Hepatocyte (in vitro differentiated cells): ENCODE results near the gene MYEF2. TPM values are rescaled to one million over a fixed set of nuclear protein-coding genes. Genes with fewer than 3 reads are reported as not detected.

Experiments
- DNase-seq: peaks from one replicate; pipeline ENCODE4 v3.0.0-alpha.2; 2016; ENCODE audit warnings: low spot score
- H2AFZ ChIP-seq: fragments of 200-600 bp; sonication (generic); 2 replicates; pipeline ENCODE4 v1.6.0; 2016; ENCODE audit warnings: antibody characterized with exemption, mild to moderate bottlenecking
- H3K27ac ChIP-seq: fragments of 200-600 bp; sonication (generic); 2 replicates; pipeline ENCODE4 v1.5.1; 2016; ENCODE audit warnings: mild to moderate bottlenecking
- H3K27me3 ChIP-seq: fragments of 200-600 bp; sonication (generic); 2 replicates; pipeline ENCODE4 v1.6.1; 2016
- H3K36me3 ChIP-seq: fragments of 200-600 bp; sonication (generic); replicated peaks from 2 replicates; pipeline ENCODE4 v1.5.1; 2016; ENCODE audit warnings: low read depth; ENCODE audit not compliant: insufficient read depth
- H3K4me1 ChIP-seq: fragments of 200-600 bp; sonication (generic); 2 replicates; pipeline ENCODE4 v1.5.1; 2016; ENCODE audit warnings: mild to moderate bottlenecking, moderate library complexity; ENCODE audit not compliant: insufficient read depth
- H3K4me2 ChIP-seq: fragments of 200-600 bp; sonication (generic); 2 replicates; pipeline ENCODE4 v1.6.0; 2016
- H3K4me3 ChIP-seq: fragments of 200-600 bp; sonication (generic); 2 replicates; pipeline ENCODE4 v1.5.1; 2016; ENCODE audit warnings: mild to moderate bottlenecking
- H3K79me2 ChIP-seq: fragments of 200-600 bp; sonication (generic); 2 replicates; pipeline ENCODE4 v1.6.0; 2017; ENCODE audit warnings: mild to moderate bottlenecking
- H3K9me2 ChIP-seq: fragments of 200-600 bp; sonication (generic); replicated peaks from 2 replicates; pipeline ENCODE4 v1.6.0; 2017; ENCODE audit warnings: mild to moderate bottlenecking; ENCODE audit not compliant: insufficient read depth
- H3K9me3 ChIP-seq: fragments of 200-600 bp; sonication (generic); 2 replicates; pipeline ENCODE4 v1.5.1; 2016; ENCODE audit warnings: low read depth, mild to moderate bottlenecking
- H4K20me1 ChIP-seq: fragments of 200-600 bp; sonication (generic); 2 replicates; pipeline ENCODE4 v1.6.0; 2016; ENCODE audit warnings: mild to moderate bottlenecking; ENCODE audit not compliant: insufficient read depth, poor library complexity, severe bottlenecking
- CTCF ChIP-seq: fragments of 200-600 bp; sonication (generic); IDR thresholded peaks from 2 replicates; pipeline ENCODE4 v1.5.1; 2016; ENCODE audit warnings: antibody characterized with exemption, mild to moderate bottlenecking; ENCODE audit not compliant: poor library complexity
- EZH2 ChIP-seq: fragments of 200-600 bp; sonication (generic); IDR thresholded peaks from 2 replicates; pipeline ENCODE4 v1.6.1; 2016; ENCODE audit warnings: antibody characterized with exemption, mild to moderate bottlenecking, borderline replicate concordance
- EZH2phosphoT487 ChIP-seq: fragments of 200-600 bp; sonication (generic); IDR thresholded peaks from one replicate; pipeline ENCODE4 v1.6.1; 2018; ENCODE audit warnings: antibody characterized with exemption, mild to moderate bottlenecking, low read depth, moderate library complexity; ENCODE audit not compliant: unreplicated experiment, severe bottlenecking
- WGBS: methylation state at CpG from one replicate; pipeline ENCODE4 v1.1.6; 2016; ENCODE audit warnings: low lambda C conversion rate; ENCODE audit errors: missing lambda C conversion rate; 5-methylcytosine and 5-hydroxymethylcytosine counted together
- polyA plus RNA-seq: library from polyadenylated mRNA; unstranded; fragments of >200 nt; fragmentation: Nextera tagmentation; extraction: Ambion mirVana; gene quantifications from 2 replicates; pipeline ENCODE4 v1.2.1, GENCODE V29; 2016
- total RNA-seq: library from RNA; depleted of rRNA; stranded (reverse); fragments of >200 nt; gene quantifications from 2 replicates; pipeline ENCODE4 v1.2.3, GENCODE V29; 2014

MYEF2 gene
- total and polyA plus RNA-seq, 2 experiments from 2014 or later, result 10.6 to 16.2 TPM

- Histone ChIP-seq H3K9me3 (no peaks in the 10 kb centered on the region), H3K36me3 (no peaks in the 10 kb centered on the region), H3K4me1 (no peaks in the 10 kb centered on the region), H3K4me2 (no peak overlapping the region), H3K27ac (no peak overlapping the region), H3K27me3 (peaks cover 12% of the 10 kb centered on the region), H3K9me2 (no peaks in the 10 kb centered on the region), H3K4me3 (no peak overlapping the region), H3K79me2 (no peaks in the 10 kb centered on the region), H4K20me1 (no peaks in the 10 kb centered on the region), H2AFZ (no peak overlapping the region)
- no peak for DNase-seq
- 90% methylated on average over 4 of the region's 4 CpGs for whole genome bisulfite sequencing
- TF ChIP-seq EZH2phosphoT487 (no peak), EZH2 (no peak), CTCF (no peak)
Observed at GRCh38 chr15:48221885-48222284, 43.8 kb upstream of the MYEF2 start.

GRCh38 chr15:48221261-48221660, 43.2 kb upstream of the MYEF2 start:
- no peak overlapping the region for H3K4me2 ChIP-seq
- no peak for DNase-seq
- H3K36me3 ChIP-seq, result no peaks in the 10 kb centered on the region
- H3K79me2 ChIP-seq, result no peaks in the 10 kb centered on the region
- H4K20me1 ChIP-seq, result no peaks in the 10 kb centered on the region
- no peaks in the 10 kb centered on the region for H3K9me2 ChIP-seq
- no peaks in the 10 kb centered on the region for H3K4me1 ChIP-seq
- no peaks in the 10 kb centered on the region for H3K9me3 ChIP-seq
- TF ChIP-seq EZH2phosphoT487 (no peak), EZH2 (no peak), CTCF (no peak)
- peaks cover 12% of the 10 kb centered on the region for H3K27me3 ChIP-seq
- no peak overlapping the region for H3K4me3 ChIP-seq
- WGBS, result 89% methylated on average over 1 of the region's 1 CpG
- no peak overlapping the region for H2AFZ ChIP-seq
- H3K27ac ChIP-seq, result no peak overlapping the region

GRCh38 chr15:48205981-48206380, 27.9 kb upstream of the MYEF2 start, which contains the start of gene SLC12A1:
Gene SLC12A1, plus strand, starts transcription at chr15:48206302. Its CDS starts 1,418 bp downstream, at chr15:48207720.
- Histone ChIP-seq H3K4me2 (no peak within 1 kb of the TSS), H3K79me2 (no peaks in the 10 kb centered on the region), H3K36me3 (no peaks in the 10 kb centered on the region), H2AFZ (no peak within 1 kb of the TSS), H3K27me3 (no peaks in the 10 kb centered on the region), H3K9me2 (no peaks in the 10 kb centered on the region), H3K27ac (no peak within 1 kb of the TSS), H3K4me3 (no peak within 1 kb of the TSS), H3K4me1 (no peaks in the 10 kb centered on the region), H4K20me1 (no peaks in the 10 kb centered on the region), H3K9me3 (no peaks in the 10 kb centered on the region)
- no peak for TF ChIP-seq EZH2
- 89% methylated on average over 1 of the region's 1 CpG for WGBS
- no peak for DNase-seq

GRCh38 chr15:48202068-48202467, 24.0 kb upstream of the MYEF2 start:
- H3K9me2 ChIP-seq, result no peaks in the 10 kb centered on the region
- no peak for DNase-seq
- no peaks in the 10 kb centered on the region for H3K9me3 ChIP-seq
- no peak overlapping the region for H3K4me3 ChIP-seq
- H4K20me1 ChIP-seq, result no peaks in the 10 kb centered on the region
- no peak overlapping the region for H3K27ac ChIP-seq
- no peaks in the 10 kb centered on the region for H3K79me2 ChIP-seq
- WGBS, result 90% methylated on average over 1 of the region's 1 CpG
- no peaks in the 10 kb centered on the region for H3K4me1 ChIP-seq
- no peak overlapping the region for H3K4me2 ChIP-seq
- no peak overlapping the region for H2AFZ ChIP-seq
- TF ChIP-seq EZH2phosphoT487 (no peak), EZH2 (no peak), CTCF (no peak)
- no peaks in the 10 kb centered on the region for H3K27me3 ChIP-seq
- H3K36me3 ChIP-seq, result no peaks in the 10 kb centered on the region
